Upper lobe of left lung (tissue), 4 donors: ENCODE measurements around the gene PLOD2.

Experiments used
- CTCF ChIP-seq, 6 experiments: fragments of 450-650 bp in 4 of 6; fragments of 200-600 bp in 2 of 6; sonication (generic) in 2 of 6; IDR thresholded peaks; one replicate each; pipeline ENCODE4 v1.5.1; 2016 to 2019; ENCODE audit warnings: antibody characterized with exemption in 6 of 6
- POLR2A ChIP-seq, 4 donors: fragments of 450-650 bp; IDR thresholded peaks; one replicate each; pipeline ENCODE4 v1.5.1; 2016 to 2017; ENCODE audit warnings: antibody characterized with exemption in 4 of 4, mild to moderate bottlenecking in 2 of 4

DNA sequence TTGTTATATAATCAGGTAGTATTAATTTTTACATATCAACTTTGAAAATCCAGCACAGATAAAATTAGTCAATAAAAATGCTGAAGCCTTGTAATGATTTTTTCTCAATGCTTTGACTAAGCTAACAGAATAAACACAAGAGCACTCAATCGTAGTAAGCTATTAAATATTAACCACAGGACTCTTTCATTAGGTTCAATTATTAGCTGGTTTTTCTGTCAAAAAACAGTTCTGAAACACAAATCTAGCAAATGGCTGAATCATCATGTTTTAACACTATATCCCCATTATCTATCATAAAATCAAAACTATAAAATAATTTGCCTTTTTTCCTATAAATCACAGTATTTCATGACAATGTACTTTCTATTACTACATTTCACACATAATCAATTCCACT lies 69.6 kb downstream of the PLOD2 start:
- TF ChIP-seq CTCF (IDR thresholded peaks at IDR 0.05) (no peak), POLR2A (IDR thresholded peaks at IDR 0.05) (no peak)
